Aorta (tissue), 5 donors: Measurements from ENCODE around the gene BMPR1B. TPM values are rescaled to one million over a fixed set of nuclear protein-coding genes. Genes with fewer than 3 reads are reported as not detected.
A peak's percentile ranks its signal among the peaks of the same experiment; 100 is the strongest.

Source experiments
- ATAC-seq: fragments of 200-7000 bp; cut with Tn5 transposase; one replicate; pipeline ENCODE4 v1.9.1; 2022; ENCODE audit warnings: moderate library complexity; ENCODE audit not compliant: low FRiP score
- DNase-seq, 2 donors: peaks; one replicate each; pipeline ENCODE4 v3.0.0-alpha.2; 2020
- H3K27ac ChIP-seq, 2 donors: one replicate each; pipeline ENCODE4 v1.5.1; 2013; ENCODE audit warnings: low read length in 2 of 2, mild to moderate bottlenecking in 2 of 2, moderate library complexity in 2 of 2, control low read depth in 1 of 2, inconsistent platforms in 1 of 2, low read depth in 1 of 2
- H3K27me3 ChIP-seq, 2 donors: one replicate each; pipeline ENCODE4 v1.6.1; 2013; ENCODE audit warnings: control low read depth in 1 of 2, low read length in 1 of 2, mild to moderate bottlenecking in 1 of 2, moderate library complexity in 1 of 2; ENCODE audit not compliant: insufficient read depth in 2 of 2, control insufficient read depth in 1 of 2
- H3K36me3 ChIP-seq, 2 donors: one replicate each; pipeline ENCODE4 v1.6.1; 2013; ENCODE audit warnings: control low read depth in 1 of 2, low read length in 1 of 2, mild to moderate bottlenecking in 1 of 2; ENCODE audit not compliant: insufficient read depth in 2 of 2, control insufficient read depth in 1 of 2
- H3K4me1 ChIP-seq, 2 donors: one replicate each; pipeline ENCODE4 v1.6.1; 2013; ENCODE audit warnings: low read length in 2 of 2, control low read depth in 1 of 2, mild to moderate bottlenecking in 1 of 2, moderate library complexity in 1 of 2; ENCODE audit not compliant: insufficient read depth in 2 of 2, control insufficient read depth in 1 of 2
- H3K4me3 ChIP-seq, 2 donors: one replicate each; pipeline ENCODE4 v1.5.1; 2013; ENCODE audit warnings: low read length in 2 of 2, control low read depth in 1 of 2, mild to moderate bottlenecking in 1 of 2
- H3K9me3 ChIP-seq: one replicate; pipeline ENCODE4 v1.6.1; 2013; ENCODE audit warnings: mild to moderate bottlenecking, low read length; ENCODE audit not compliant: control insufficient read depth
- WGBS, 2 donors: extraction: QIAGEN DNeasy Blood & Tissue Kit; methylation state at CpG; one replicate each; pipeline ENCODE4 v1.1.7; 2013; 5-methylcytosine and 5-hydroxymethylcytosine counted together
- intact Hi-C, 2 donors: fragments of 100-400 bp; cut with DNase I; formaldehyde crosslinking; loops; one replicate each; pipeline versions ENCODE4 v1.14.2 to v1.15.0; 2022
- polyA plus RNA-seq, 2 donors: library from polyadenylated mRNA; stranded (reverse); fragments of 200-250 nt; gene quantifications; one replicate each; pipeline ENCODE4 v1.2.3, GENCODE V29; 2013
- total RNA-seq, 2 donors: library from RNA; stranded (reverse); fragmentation: NEBNext Ultra II Directional; extraction: Animal tissue kit (Norgen Biotek cat#: 25700); gene quantifications; one replicate each; pipeline ENCODE4 v1.2.1, GENCODE V29; 2021
- donor health status: healthy with polysubstance abuse.
- donor health status: Bipolar disorder and iron deficiency.
- donor health status: DM: no; HTN: no; CAD: no.
- donor health status: DM: no; HTN: no; CAD: no.
- donor health status: DM: yes; HTN: yes; CAD: no.

The BMPR1B gene
- total and polyA plus RNA-seq, 4 donors, result 1.0 to 14.6 (median 8.0) TPM

- Histone ChIP-seq H3K36me3 (no peaks in the 10 kb centered on the region), H3K4me1 (no peaks in the 10 kb centered on the region), H3K9me3 (no peaks in the 10 kb centered on the region), H3K4me3 (no peak overlapping the region), H3K27me3 (no peaks in the 10 kb centered on the region), H3K27ac (no peak overlapping the region)
- intact Hi-C loops, result no loop called here
- no peak for DNase-seq
- 61 to 75% methylated on average over 1 of the region's 1 CpG for WGBS, 2 donors
- ATAC-seq, result no peak
These were observed 31.1 kb upstream of the BMPR1B start for GRCh38 chr4:94726524-94727123.

- Histone ChIP-seq H3K4me3 (no peak overlapping the region), H3K36me3 (no peaks in the 10 kb centered on the region), H3K4me1 (no peaks in the 10 kb centered on the region), H3K27me3 (no peaks in the 10 kb centered on the region), H3K27ac (no peak overlapping the region), H3K9me3 (no peaks in the 10 kb centered on the region)
- intact Hi-C loops, result no loop called here
- ATAC-seq (no peak), DNase-seq (no peak)
- WGBS, 2 donors, result 95 to 96% methylated on average over 7 of the region's 7 CpGs
These were observed 29.5 kb upstream of the BMPR1B start for GRCh38 chr4:94728056-94728766.

- intact Hi-C loops, result loop anchor here in 1 of 2 donors (5.0 to 10.0 kb wide), 2 partner anchors 110 to 328 kb away; no protein-coding TSS in a partner anchor
- DNase-seq (no peak), ATAC-seq (no peak)
- Histone ChIP-seq H3K4me1 (no peaks in the 10 kb centered on the region), H3K9me3 (no peaks in the 10 kb centered on the region), H3K4me3 (no peak overlapping the region), H3K27ac (no peak overlapping the region), H3K36me3 (no peaks in the 10 kb centered on the region), H3K27me3 (no peaks in the 10 kb centered on the region)
These were observed 25.4 kb upstream of the BMPR1B start for GRCh38 chr4:94732358-94732698.

- DNase-seq, result no peak
- no peak for ATAC-seq
- intact Hi-C loops, result loop anchor here in 1 of 2 donors (10.0 kb wide), 1 partner anchor 335 kb away; no protein-coding TSS in a partner anchor
- H3K4me1 ChIP-seq, result no peaks in the 10 kb centered on the region
- no peak overlapping the region for H3K27ac ChIP-seq
- H3K27me3 ChIP-seq, result no peaks in the 10 kb centered on the region
- H3K36me3 ChIP-seq, result no peaks in the 10 kb centered on the region
- no peaks in the 10 kb centered on the region for H3K9me3 ChIP-seq
- H3K4me3 ChIP-seq, result no peak overlapping the region
- WGBS, 2 donors, result 85 to 91% methylated on average over 6 of the region's 6 CpGs
These were observed 18.0 kb upstream of the BMPR1B start for GRCh38 chr4:94739741-94740140.

GRCh38 chr4:94741304-94741703 lies 16.5 kb upstream of the BMPR1B start:
- 95 to 98% methylated on average over 1 of the region's 1 CpG for WGBS, 2 donors
- ATAC-seq (no peak), DNase-seq (no peak)
- H3K9me3 ChIP-seq, result no peaks in the 10 kb centered on the region
- no peak overlapping the region for H3K27ac ChIP-seq
- H3K36me3 ChIP-seq, result no peaks in the 10 kb centered on the region
- H3K4me1 ChIP-seq, result no peaks in the 10 kb centered on the region
- no peak overlapping the region for H3K4me3 ChIP-seq
- H3K27me3 ChIP-seq, result no peaks in the 10 kb centered on the region
- intact Hi-C loops, result no loop called here

- 88 to 89% methylated on average over 3 of the region's 3 CpGs for WGBS, 2 donors
- intact Hi-C loops, result no loop called here
- no peak for DNase-seq
- Histone ChIP-seq H3K36me3 (no peaks in the 10 kb centered on the region), H3K9me3 (no peaks in the 10 kb centered on the region), H3K27me3 (no peaks in the 10 kb centered on the region), H3K4me3 (no peak overlapping the region), H3K27ac (no peak overlapping the region), H3K4me1 (no peaks in the 10 kb centered on the region)
- ATAC-seq, result no peak
These were observed 13.9 kb upstream of the BMPR1B start for GRCh38 chr4:94743838-94744237.

- intact Hi-C loops, result no loop called here
- no peak overlapping the region for H3K27ac ChIP-seq
- no peaks in the 10 kb centered on the region for H3K36me3 ChIP-seq
- no peaks in the 10 kb centered on the region for H3K9me3 ChIP-seq
- H3K27me3 ChIP-seq, result no peaks in the 10 kb centered on the region
- H3K4me1 ChIP-seq, result no peaks in the 10 kb centered on the region
- H3K4me3 ChIP-seq, result no peak overlapping the region
- DNase-seq (no peak), ATAC-seq (no peak)
- 93 to 100% methylated on average over 1 of the region's 1 CpG for WGBS, 2 donors
These were observed 12.9 kb upstream of the BMPR1B start for GRCh38 chr4:94744850-94745249.

- H3K9me3 ChIP-seq, result no peaks in the 10 kb centered on the region
- no peaks in the 10 kb centered on the region for H3K36me3 ChIP-seq
- no peaks in the 10 kb centered on the region for H3K27me3 ChIP-seq
- intact Hi-C loops, result no loop called here
- ATAC-seq (no peak), DNase-seq (no peak)
- H3K4me3 ChIP-seq, result no peak overlapping the region
- WGBS, 2 donors, result 91 to 93% methylated on average over 3 of the region's 3 CpGs
- no peak overlapping the region for H3K27ac ChIP-seq
- H3K4me1 ChIP-seq, result no peaks in the 10 kb centered on the region
These were observed 11.0 kb upstream of the BMPR1B start for GRCh38 chr4:94746746-94747145.

GRCh38 chr4:94758141-94758699 lies 465 bp downstream of the BMPR1B start:
- DNase-seq (peak; percentile 76 to 90), ATAC-seq (peak; percentile 84)
- no peaks in the 10 kb centered on the region for H3K36me3 ChIP-seq
- H3K4me1 ChIP-seq, result no peaks in the 10 kb centered on the region
- intact Hi-C loops, result loop anchor here (5.0 to 10.0 kb wide), 2 partner anchors 179 to 337 kb away; no protein-coding TSS in a partner anchor
- 0 to 1% methylated on average over 39 to 69 of the region's 69 CpGs for WGBS, 2 donors
- H3K9me3 ChIP-seq, result no peaks in the 10 kb centered on the region
- no peaks in the 10 kb centered on the region for H3K27me3 ChIP-seq
- peak overlapping the region; percentile 12 to 86 for H3K4me3 ChIP-seq
- peak overlapping the region; percentile 2 to 80 for H3K27ac ChIP-seq
